ENCODE data around the gene PMVK.

DNA sequence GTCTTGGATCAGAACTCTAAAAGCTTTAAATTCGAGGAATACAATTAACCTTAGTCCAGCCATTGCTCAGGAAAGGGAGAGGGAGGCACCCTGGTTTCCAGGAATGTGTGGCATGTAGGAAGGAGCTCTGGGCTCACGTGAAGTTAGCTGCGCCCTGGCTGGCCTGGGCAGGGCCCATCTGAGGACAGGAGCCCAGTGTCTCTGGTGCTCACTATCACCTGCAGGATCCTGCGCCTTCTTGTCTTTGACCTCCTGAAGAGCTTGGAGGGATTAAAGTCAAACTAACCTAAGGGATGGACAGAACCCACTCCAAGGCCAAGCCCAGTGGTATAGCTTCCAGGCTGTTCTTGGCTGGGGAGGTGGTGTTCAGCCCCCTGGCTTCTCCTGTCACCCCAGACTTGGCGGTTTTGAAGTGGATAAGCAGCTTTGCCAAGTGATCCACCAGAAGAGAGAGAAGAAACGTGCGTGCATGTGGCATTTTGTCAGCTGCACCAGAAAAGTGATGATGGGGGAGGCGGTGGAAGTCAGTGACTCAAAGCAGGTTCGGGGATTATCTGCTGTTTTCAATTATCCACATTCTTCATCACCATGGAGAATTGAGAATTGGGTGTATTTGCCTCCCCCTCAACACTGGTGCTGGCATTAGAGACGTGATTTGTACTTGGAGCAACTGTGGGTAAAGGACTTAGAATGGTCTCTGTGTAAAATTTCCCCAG lies 54.5 kb downstream of the PMVK start:
- TF ChIP-seq GABPA (IDR thresholded peaks at IDR 0.05 in 1 of 2, conservative IDR thresholded peaks at IDR 0.05 in 1 of 2) (no peak), SP1 (IDR thresholded peaks at IDR 0.05) (no peak), RAD21 (IDR thresholded peaks at IDR 0.05) (no peak), YY1 (IDR thresholded peaks at IDR 0.05) (no peak), JUND (IDR thresholded peaks at IDR 0.05) (no peak), FOXA1 (IDR thresholded peaks at IDR 0.05) (no peak)
- TF ChIP-seq, protein P1, sequence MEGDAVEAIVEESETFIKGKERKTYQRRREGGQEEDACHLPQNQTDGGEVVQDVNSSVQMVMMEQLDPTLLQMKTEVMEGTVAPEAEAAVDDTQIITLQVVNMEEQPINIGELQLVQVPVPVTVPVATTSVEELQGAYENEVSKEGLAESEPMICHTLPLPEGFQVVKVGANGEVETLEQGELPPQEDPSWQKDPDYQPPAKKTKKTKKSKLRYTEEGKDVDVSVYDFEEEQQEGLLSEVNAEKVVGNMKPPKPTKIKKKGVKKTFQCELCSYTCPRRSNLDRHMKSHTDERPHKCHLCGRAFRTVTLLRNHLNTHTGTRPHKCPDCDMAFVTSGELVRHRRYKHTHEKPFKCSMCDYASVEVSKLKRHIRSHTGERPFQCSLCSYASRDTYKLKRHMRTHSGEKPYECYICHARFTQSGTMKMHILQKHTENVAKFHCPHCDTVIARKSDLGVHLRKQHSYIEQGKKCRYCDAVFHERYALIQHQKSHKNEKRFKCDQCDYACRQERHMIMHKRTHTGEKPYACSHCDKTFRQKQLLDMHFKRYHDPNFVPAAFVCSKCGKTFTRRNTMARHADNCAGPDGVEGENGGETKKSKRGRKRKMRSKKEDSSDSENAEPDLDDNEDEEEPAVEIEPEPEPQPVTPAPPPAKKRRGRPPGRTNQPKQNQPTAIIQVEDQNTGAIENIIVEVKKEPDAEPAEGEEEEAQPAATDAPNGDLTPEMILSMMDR (IDR thresholded peaks at IDR 0.05; ENCODE audit: low read depth, low read length, missing input control): no peak
- TF ChIP-seq, protein P2, sequence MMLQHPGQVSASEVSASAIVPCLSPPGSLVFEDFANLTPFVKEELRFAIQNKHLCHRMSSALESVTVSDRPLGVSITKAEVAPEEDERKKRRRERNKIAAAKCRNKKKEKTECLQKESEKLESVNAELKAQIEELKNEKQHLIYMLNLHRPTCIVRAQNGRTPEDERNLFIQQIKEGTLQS (IDR thresholded peaks at IDR 0.05): no peak
- TF ChIP-seq, protein P3, sequence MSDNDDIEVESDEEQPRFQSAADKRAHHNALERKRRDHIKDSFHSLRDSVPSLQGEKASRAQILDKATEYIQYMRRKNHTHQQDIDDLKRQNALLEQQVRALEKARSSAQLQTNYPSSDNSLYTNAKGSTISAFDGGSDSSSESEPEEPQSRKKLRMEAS (IDR thresholded peaks at IDR 0.05): no peak
- TF ChIP-seq, protein P4, sequence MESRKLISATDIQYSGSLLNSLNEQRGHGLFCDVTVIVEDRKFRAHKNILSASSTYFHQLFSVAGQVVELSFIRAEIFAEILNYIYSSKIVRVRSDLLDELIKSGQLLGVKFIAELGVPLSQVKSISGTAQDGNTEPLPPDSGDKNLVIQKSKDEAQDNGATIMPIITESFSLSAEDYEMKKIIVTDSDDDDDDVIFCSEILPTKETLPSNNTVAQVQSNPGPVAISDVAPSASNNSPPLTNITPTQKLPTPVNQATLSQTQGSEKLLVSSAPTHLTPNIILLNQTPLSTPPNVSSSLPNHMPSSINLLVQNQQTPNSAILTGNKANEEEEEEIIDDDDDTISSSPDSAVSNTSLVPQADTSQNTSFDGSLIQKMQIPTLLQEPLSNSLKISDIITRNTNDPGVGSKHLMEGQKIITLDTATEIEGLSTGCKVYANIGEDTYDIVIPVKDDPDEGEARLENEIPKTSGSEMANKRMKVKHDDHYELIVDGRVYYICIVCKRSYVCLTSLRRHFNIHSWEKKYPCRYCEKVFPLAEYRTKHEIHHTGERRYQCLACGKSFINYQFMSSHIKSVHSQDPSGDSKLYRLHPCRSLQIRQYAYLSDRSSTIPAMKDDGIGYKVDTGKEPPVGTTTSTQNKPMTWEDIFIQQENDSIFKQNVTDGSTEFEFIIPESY (IDR thresholded peaks at IDR 0.05): no peak
- TF ChIP-seq, protein P5, sequence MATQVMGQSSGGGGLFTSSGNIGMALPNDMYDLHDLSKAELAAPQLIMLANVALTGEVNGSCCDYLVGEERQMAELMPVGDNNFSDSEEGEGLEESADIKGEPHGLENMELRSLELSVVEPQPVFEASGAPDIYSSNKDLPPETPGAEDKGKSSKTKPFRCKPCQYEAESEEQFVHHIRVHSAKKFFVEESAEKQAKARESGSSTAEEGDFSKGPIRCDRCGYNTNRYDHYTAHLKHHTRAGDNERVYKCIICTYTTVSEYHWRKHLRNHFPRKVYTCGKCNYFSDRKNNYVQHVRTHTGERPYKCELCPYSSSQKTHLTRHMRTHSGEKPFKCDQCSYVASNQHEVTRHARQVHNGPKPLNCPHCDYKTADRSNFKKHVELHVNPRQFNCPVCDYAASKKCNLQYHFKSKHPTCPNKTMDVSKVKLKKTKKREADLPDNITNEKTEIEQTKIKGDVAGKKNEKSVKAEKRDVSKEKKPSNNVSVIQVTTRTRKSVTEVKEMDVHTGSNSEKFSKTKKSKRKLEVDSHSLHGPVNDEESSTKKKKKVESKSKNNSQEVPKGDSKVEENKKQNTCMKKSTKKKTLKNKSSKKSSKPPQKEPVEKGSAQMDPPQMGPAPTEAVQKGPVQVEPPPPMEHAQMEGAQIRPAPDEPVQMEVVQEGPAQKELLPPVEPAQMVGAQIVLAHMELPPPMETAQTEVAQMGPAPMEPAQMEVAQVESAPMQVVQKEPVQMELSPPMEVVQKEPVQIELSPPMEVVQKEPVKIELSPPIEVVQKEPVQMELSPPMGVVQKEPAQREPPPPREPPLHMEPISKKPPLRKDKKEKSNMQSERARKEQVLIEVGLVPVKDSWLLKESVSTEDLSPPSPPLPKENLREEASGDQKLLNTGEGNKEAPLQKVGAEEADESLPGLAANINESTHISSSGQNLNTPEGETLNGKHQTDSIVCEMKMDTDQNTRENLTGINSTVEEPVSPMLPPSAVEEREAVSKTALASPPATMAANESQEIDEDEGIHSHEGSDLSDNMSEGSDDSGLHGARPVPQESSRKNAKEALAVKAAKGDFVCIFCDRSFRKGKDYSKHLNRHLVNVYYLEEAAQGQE (IDR thresholded peaks at IDR 0.05): no peak

Measured in liver (tissue), 3 donors.